ENCODE data around the gene FOXP1.

GRCh38 chr3:71400986-71401451, 182.5 kb downstream of the FOXP1 start:
- TF ChIP-seq CTCF (IDR thresholded peaks at IDR 0.05) (no peak), REST (IDR thresholded peaks at IDR 0.05; ENCODE audit: insufficient read depth in 1 of 2, low read depth in 2 of 2, low read length in 1 of 2) (no peak)

All from Panc1 (cell line).